Right kidney (tissue), 1 donor: ENCODE results near the gene GANAB.

Source experiments
- DNase-seq: peaks from one replicate; pipeline ENCODE4 v3.0.0-alpha.2; 2016

GANAB gene

DNA sequence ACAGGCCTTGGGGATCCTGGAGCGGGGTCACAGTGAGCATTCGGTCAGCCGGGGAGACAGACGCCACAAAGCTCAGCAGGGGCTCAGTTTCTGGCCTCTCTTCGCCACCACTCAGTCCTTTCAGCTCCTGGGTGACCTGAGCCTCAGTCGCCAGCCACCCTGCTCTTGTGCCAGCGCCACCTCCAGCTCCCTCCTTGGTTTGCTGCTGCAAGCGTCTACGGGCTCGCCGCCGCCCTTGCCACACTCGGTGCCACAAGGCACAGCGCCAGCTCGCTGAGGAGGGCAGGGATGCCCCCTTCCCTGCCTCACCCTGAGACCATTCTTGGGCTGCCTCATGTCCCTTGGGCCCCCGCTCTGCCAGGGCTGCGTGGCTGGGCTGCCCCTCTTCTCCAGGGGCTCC lies 71.3 kb downstream of the GANAB start:
- no peak for DNase-seq
